Hematopoietic multipotent progenitor cell (in vitro differentiated cells): ENCODE data around the gene COX7A2L. TPM values are rescaled to one million over a fixed set of nuclear protein-coding genes. Genes with fewer than 3 reads are reported as not detected.

Experiments
- DNase-seq, 3 donors: peaks; one replicate each; pipeline ENCODE4 v3.0.0-alpha.2; 2011 to 2015; ENCODE audit warnings: low read depth in 2 of 3, low spot score in 2 of 3
- total RNA-seq: library from RNA; depleted of rRNA; stranded (reverse); fragments of >200 nt; gene quantifications from one replicate; pipeline ENCODE4 v1.2.3, GENCODE V29; 2012

The COX7A2L gene
- total RNA-seq, 1 donor: 78.4 TPM

GRCh38 chr2:42321452-42322064, 39.5 kb downstream of the COX7A2L start:
- no peak for DNase-seq

- no peak for DNase-seq
Measured at GRCh38 chr2:42319265-42319664, 41.8 kb downstream of the COX7A2L start.

- no peak for DNase-seq
Measured at GRCh38 chr2:42317945-42318344, 43.1 kb downstream of the COX7A2L start.

- no peak for DNase-seq
Measured at GRCh38 chr2:42317486-42317885, 43.5 kb downstream of the COX7A2L start.

GRCh38 chr2:42316910-42317309, 44.1 kb downstream of the COX7A2L start:
- no peak for DNase-seq

- DNase-seq: no peak
Measured at GRCh38 chr2:42315844-42316470, 45.1 kb downstream of the COX7A2L start.

GRCh38 chr2:42314892-42315468, 46.0 kb downstream of the COX7A2L start:
- no peak for DNase-seq

GRCh38 chr2:42312106-42312505, 48.9 kb downstream of the COX7A2L start:
- no peak for DNase-seq

GRCh38 chr2:42310007-42310515, 51.0 kb downstream of the COX7A2L start:
- DNase-seq: no peak

- DNase-seq: no peak
Measured at GRCh38 chr2:42309366-42309765, 51.7 kb downstream of the COX7A2L start.

GRCh38 chr2:42307180-42307579, 53.8 kb downstream of the COX7A2L start:
- DNase-seq: no peak

- DNase-seq: no peak
Measured at GRCh38 chr2:42304059-42304713, 56.8 kb downstream of the COX7A2L start.

- DNase-seq: no peak
Measured at GRCh38 chr2:42303252-42303651, 57.8 kb downstream of the COX7A2L start.

- no peak for DNase-seq
Measured at GRCh38 chr2:42300527-42300926, 60.5 kb downstream of the COX7A2L start.

Other genes with a start within 250 kb of the COX7A2L start
- gene EML4, start 191.9 kb downstream of the COX7A2L start, total RNA-seq: 13.5 TPM
- under 0.01 TPM for gene KCNG3, start 132.8 kb upstream of the COX7A2L start, total RNA-seq
- gene MTA3, start 207.4 kb upstream of the COX7A2L start, total RNA-seq: 3.5 TPM